Measurements from ENCODE around the gene CDA.
A peak's percentile ranks its signal among the peaks of the same experiment; 100 is the strongest.

CDA gene

GRCh38 chr1:20616847-20617487 is 28.1 kb downstream of the CDA start:
- Histone ChIP-seq H2AFZ (ENCODE audit: low read length, unreplicated experiment) (no peak overlapping the region), H3K27ac (ENCODE audit: low read depth, low read length) (no peak overlapping the region), H3K4me3 (ENCODE audit: low read depth, low read length) (no peak overlapping the region), H3K79me2 (ENCODE audit: control insufficient read depth, insufficient read depth, low read length, unreplicated experiment) (no peaks in the 10 kb centered on the region), H3K36me3 (ENCODE audit: insufficient read depth, low read length) (no peaks in the 10 kb centered on the region), H3K4me1 (ENCODE audit: control insufficient read depth, insufficient read depth, low read length, unreplicated experiment) (peaks cover 17% of the 10 kb centered on the region), H3K27me3 (ENCODE audit: insufficient read depth, low read length) (no peaks in the 10 kb centered on the region)

- Histone ChIP-seq H3K27ac (ENCODE audit: low read depth, low read length) (no peak overlapping the region), H3K4me3 (ENCODE audit: low read depth, low read length) (no peak overlapping the region)
These were observed 29.7 kb downstream of the CDA start for GRCh38 chr1:20618550-20618949.

GRCh38 chr1:20619999-20620398 is 31.1 kb downstream of the CDA start:
- Histone ChIP-seq H3K36me3 (ENCODE audit: insufficient read depth, low read length) (no peaks in the 10 kb centered on the region), H2AFZ (ENCODE audit: low read length, unreplicated experiment) (no peak overlapping the region), H3K4me3 (ENCODE audit: low read depth, low read length) (no peak overlapping the region), H3K27me3 (ENCODE audit: insufficient read depth, low read length) (no peaks in the 10 kb centered on the region), H3K4me1 (ENCODE audit: control insufficient read depth, insufficient read depth, low read length, unreplicated experiment) (no peaks in the 10 kb centered on the region), H3K79me2 (ENCODE audit: control insufficient read depth, insufficient read depth, low read length, unreplicated experiment) (no peaks in the 10 kb centered on the region), H3K27ac (ENCODE audit: low read depth, low read length) (no peak overlapping the region)

More at GRCh38 chr1:20618550-20618949, 29.7 kb downstream of the CDA start:
- Histone ChIP-seq H3K79me2 (ENCODE audit: control insufficient read depth, insufficient read depth, low read length, unreplicated experiment) (no peaks in the 10 kb centered on the region), H3K36me3 (ENCODE audit: insufficient read depth, low read length) (no peaks in the 10 kb centered on the region), H2AFZ (ENCODE audit: low read length, unreplicated experiment) (no peak overlapping the region), H3K4me1 (ENCODE audit: control insufficient read depth, insufficient read depth, low read length, unreplicated experiment) (peaks cover 11% of the 10 kb centered on the region), H3K27me3 (ENCODE audit: insufficient read depth, low read length) (no peaks in the 10 kb centered on the region)

GRCh38 chr1:20621012-20621411 is 32.1 kb downstream of the CDA start:
- Histone ChIP-seq H3K79me2 (ENCODE audit: control insufficient read depth, insufficient read depth, low read length, unreplicated experiment) (no peaks in the 10 kb centered on the region), H3K27ac (ENCODE audit: low read depth, low read length) (no peak overlapping the region), H2AFZ (ENCODE audit: low read length, unreplicated experiment) (no peak overlapping the region), H3K36me3 (ENCODE audit: insufficient read depth, low read length) (no peaks in the 10 kb centered on the region), H3K27me3 (ENCODE audit: insufficient read depth, low read length) (no peaks in the 10 kb centered on the region), H3K4me1 (ENCODE audit: control insufficient read depth, insufficient read depth, low read length, unreplicated experiment) (no peaks in the 10 kb centered on the region), H3K4me3 (ENCODE audit: low read depth, low read length) (no peak overlapping the region)

- peak overlapping the region; percentile 6 for H2AFZ ChIP-seq (ENCODE audit: low read length, unreplicated experiment)
- H3K4me3 ChIP-seq (ENCODE audit: low read depth, low read length), result no peak overlapping the region
- H3K27me3 ChIP-seq (ENCODE audit: insufficient read depth, low read length), result no peaks in the 10 kb centered on the region
- no peak overlapping the region for H3K27ac ChIP-seq (ENCODE audit: low read depth, low read length)
- no peaks in the 10 kb centered on the region for H3K4me1 ChIP-seq (ENCODE audit: control insufficient read depth, insufficient read depth, low read length, unreplicated experiment)
- H3K36me3 ChIP-seq (ENCODE audit: insufficient read depth, low read length), result no peaks in the 10 kb centered on the region
- H3K79me2 ChIP-seq (ENCODE audit: control insufficient read depth, insufficient read depth, low read length, unreplicated experiment), result no peaks in the 10 kb centered on the region
These were observed 35.8 kb downstream of the CDA start for GRCh38 chr1:20624709-20625108.

GRCh38 chr1:20625176-20626097 is 36.5 kb downstream of the CDA start:
- Histone ChIP-seq H2AFZ (ENCODE audit: low read length, unreplicated experiment) (no peak overlapping the region), H3K4me3 (ENCODE audit: low read depth, low read length) (no peak overlapping the region), H3K36me3 (ENCODE audit: insufficient read depth, low read length) (no peaks in the 10 kb centered on the region), H3K4me1 (ENCODE audit: control insufficient read depth, insufficient read depth, low read length, unreplicated experiment) (no peaks in the 10 kb centered on the region), H3K27ac (ENCODE audit: low read depth, low read length) (no peak overlapping the region), H3K79me2 (ENCODE audit: control insufficient read depth, insufficient read depth, low read length, unreplicated experiment) (no peaks in the 10 kb centered on the region), H3K27me3 (ENCODE audit: insufficient read depth, low read length) (no peaks in the 10 kb centered on the region)

- H3K27me3 ChIP-seq (ENCODE audit: insufficient read depth, low read length), result no peaks in the 10 kb centered on the region
- H2AFZ ChIP-seq (ENCODE audit: low read length, unreplicated experiment), result no peak overlapping the region
- no peaks in the 10 kb centered on the region for H3K36me3 ChIP-seq (ENCODE audit: insufficient read depth, low read length)
- H3K4me1 ChIP-seq (ENCODE audit: control insufficient read depth, insufficient read depth, low read length, unreplicated experiment), result no peaks in the 10 kb centered on the region
- H3K4me3 ChIP-seq (ENCODE audit: low read depth, low read length), result no peak overlapping the region
- no peak overlapping the region for H3K27ac ChIP-seq (ENCODE audit: low read depth, low read length)
- no peaks in the 10 kb centered on the region for H3K79me2 ChIP-seq (ENCODE audit: control insufficient read depth, insufficient read depth, low read length, unreplicated experiment)
These were observed 37.2 kb downstream of the CDA start for GRCh38 chr1:20626098-20626427.

- Histone ChIP-seq H3K36me3 (ENCODE audit: insufficient read depth, low read length) (no peaks in the 10 kb centered on the region), H3K4me1 (ENCODE audit: control insufficient read depth, insufficient read depth, low read length, unreplicated experiment) (no peaks in the 10 kb centered on the region), H3K79me2 (ENCODE audit: control insufficient read depth, insufficient read depth, low read length, unreplicated experiment) (no peaks in the 10 kb centered on the region), H3K27ac (ENCODE audit: low read depth, low read length) (no peak overlapping the region), H2AFZ (ENCODE audit: low read length, unreplicated experiment) (no peak overlapping the region), H3K4me3 (ENCODE audit: low read depth, low read length) (no peak overlapping the region), H3K27me3 (ENCODE audit: insufficient read depth, low read length) (no peaks in the 10 kb centered on the region)
These were observed 37.6 kb downstream of the CDA start for GRCh38 chr1:20626524-20626923.

- no peaks in the 10 kb centered on the region for H3K36me3 ChIP-seq (ENCODE audit: insufficient read depth, low read length)
- peaks cover 3% of the 10 kb centered on the region for H3K79me2 ChIP-seq (ENCODE audit: control insufficient read depth, insufficient read depth, low read length, unreplicated experiment)
- no peak overlapping the region for H3K27ac ChIP-seq (ENCODE audit: low read depth, low read length)
- H3K4me1 ChIP-seq (ENCODE audit: control insufficient read depth, insufficient read depth, low read length, unreplicated experiment), result peaks cover 9% of the 10 kb centered on the region
- no peak overlapping the region for H2AFZ ChIP-seq (ENCODE audit: low read length, unreplicated experiment)
- no peaks in the 10 kb centered on the region for H3K27me3 ChIP-seq (ENCODE audit: insufficient read depth, low read length)
- H3K4me3 ChIP-seq (ENCODE audit: low read depth, low read length), result no peak overlapping the region
These were observed 41.8 kb downstream of the CDA start for GRCh38 chr1:20630729-20631128.

GRCh38 chr1:20632386-20632785 is 43.5 kb downstream of the CDA start:
- Histone ChIP-seq H3K27me3 (ENCODE audit: insufficient read depth, low read length) (no peaks in the 10 kb centered on the region), H3K79me2 (ENCODE audit: control insufficient read depth, insufficient read depth, low read length, unreplicated experiment) (peaks cover 3% of the 10 kb centered on the region), H3K4me3 (ENCODE audit: low read depth, low read length) (no peak overlapping the region), H3K27ac (ENCODE audit: low read depth, low read length) (no peak overlapping the region), H3K4me1 (ENCODE audit: control insufficient read depth, insufficient read depth, low read length, unreplicated experiment) (peaks cover 9% of the 10 kb centered on the region), H2AFZ (ENCODE audit: low read length, unreplicated experiment) (no peak overlapping the region), H3K36me3 (ENCODE audit: insufficient read depth, low read length) (no peaks in the 10 kb centered on the region)
